A549 treated with Hydrocortisone at 1 μM for 4 hours (cell line): ENCODE results near the gene AKAP8. TPM values are rescaled to one million over a fixed set of nuclear protein-coding genes. Genes with fewer than 3 reads are reported as not detected.

Experiments used
- total RNA-seq: library from RNA; stranded (reverse); fragments of 200-300 nt; extraction: Qiagen RNA extraction; gene quantifications from 5 replicates; pipeline ENCODE4 v1.2.3, GENCODE V29; 2022

The AKAP8 gene
- total RNA-seq: 16.2 to 17.0 TPM (median 16.7 TPM) in 5 replicates

GRCh38 chr19:15379083-15379998 is at the start of gene AKAP8:
Gene AKAP8 (minus strand): TSS chr19:15379787. CDS start chr19:15379731, 56 bp downstream.

GRCh38 chr19:15418579-15419412 is 39.2 kb upstream of the AKAP8 start, which contains the start of gene AKAP8L:
Gene AKAP8L (minus strand): TSS chr19:15418988. CDS start chr19:15418923, 65 bp downstream.

GRCh38 chr19:15332311-15332996 is 47.1 kb downstream of the AKAP8 start, which contains the start of gene BRD4:
Gene BRD4 (minus strand): TSS chr19:15332539. CDS start chr19:15273099, 59,440 bp downstream.

Other genes with a start within 250 kb of the AKAP8 start
- gene NOTCH3, start 178.8 kb downstream of the AKAP8 start, total RNA-seq: 13.6 to 18.2 TPM (median 16.4 TPM) in 5 replicates
- gene EPHX3, start 147.3 kb downstream of the AKAP8 start, total RNA-seq: 0.07 to 0.09 TPM (median 0.09 TPM) in 3 of 5 replicates, not detected in the others
- 23.4 to 27.2 TPM (median 26.3 TPM) in 5 replicates for gene BRD4, start 47.2 kb downstream of the AKAP8 start, total RNA-seq
- gene AKAP8L, start 39.2 kb upstream of the AKAP8 start, total RNA-seq: 33.3 to 43.6 TPM (median 36.6 TPM) in 5 replicates
- 17.3 to 23.1 TPM (median 22.0 TPM) in 5 replicates for gene WIZ, start 70.2 kb upstream of the AKAP8 start, total RNA-seq
- gene RASAL3, start 84.8 kb upstream of the AKAP8 start, total RNA-seq: 0.10 TPM in 1 of 5 replicates, not detected in the others
- 0.10 TPM in 1 of 5 replicates, not detected in the others for gene PGLYRP2, start 99.7 kb upstream of the AKAP8 start, total RNA-seq
- 0.20 to 0.36 TPM (median 0.28 TPM) in 5 replicates for gene CYP4F22, start 128.7 kb upstream of the AKAP8 start, total RNA-seq
- gene CYP4F8, start 235.4 kb upstream of the AKAP8 start, total RNA-seq: not detected in 5 replicates